NCI-H446 (cell line): Measurements from ENCODE around the gene MLANA.

ENCODE experiments used
- DNase-seq, 2 experiments: peaks; one replicate each; lab custom pipeline; 2025; lab: John Stamatoyannopoulos, UW

MLANA gene

GRCh38 chr9:5900622-5901021 lies 9.9 kb downstream of the MLANA start:
- DNase-seq: no peak

GRCh38 chr9:5902377-5902776 lies 11.7 kb downstream of the MLANA start:
- no peak for DNase-seq

GRCh38 chr9:5908918-5909317 lies 18.2 kb downstream of the MLANA start:
- DNase-seq: no peak

GRCh38 chr9:5909976-5910375 lies 19.3 kb downstream of the MLANA start:
- no peak for DNase-seq

GRCh38 chr9:5910413-5911057 lies 19.8 kb downstream of the MLANA start:
- DNase-seq: no peak

GRCh38 chr9:5915438-5915837 lies 24.7 kb downstream of the MLANA start:
- DNase-seq: no peak

- no peak for DNase-seq
Observed at GRCh38 chr9:5917273-5917672, 26.6 kb downstream of the MLANA start.

GRCh38 chr9:5917888-5918287 lies 27.2 kb downstream of the MLANA start:
- no peak for DNase-seq

- no peak for DNase-seq
Observed at GRCh38 chr9:5918460-5918859, 27.8 kb downstream of the MLANA start.

- DNase-seq: no peak
Observed at GRCh38 chr9:5920860-5921328, 30.2 kb downstream of the MLANA start.

GRCh38 chr9:5922192-5922591 lies 31.5 kb downstream of the MLANA start:
- DNase-seq: no peak

GRCh38 chr9:5931657-5932056 lies 41.0 kb downstream of the MLANA start:
- no peak for DNase-seq

- DNase-seq: no peak
Observed at GRCh38 chr9:5938449-5938848, 47.8 kb downstream of the MLANA start.

GRCh38 chr9:5939530-5939929 lies 48.8 kb downstream of the MLANA start:
- no peak for DNase-seq

GRCh38 chr9:5941214-5941613 lies 50.5 kb downstream of the MLANA start:
- no peak for DNase-seq

- no peak for DNase-seq
Observed at GRCh38 chr9:5945112-5945511, 54.4 kb downstream of the MLANA start.

GRCh38 chr9:5947912-5948311 lies 57.2 kb downstream of the MLANA start:
- DNase-seq: no peak

GRCh38 chr9:5949103-5949699 lies 58.5 kb downstream of the MLANA start:
- DNase-seq: no peak

- no peak for DNase-seq
Observed at GRCh38 chr9:5950261-5950660, 59.6 kb downstream of the MLANA start.

- DNase-seq: no peak
Observed at GRCh38 chr9:5951686-5952211, 61.1 kb downstream of the MLANA start.

- peak in 1 of 2 experiments; percentile 62 for DNase-seq
Observed at GRCh38 chr9:5953743-5954707, 63.3 kb downstream of the MLANA start.

GRCh38 chr9:5957166-5957565 lies 66.5 kb downstream of the MLANA start:
- no peak for DNase-seq

GRCh38 chr9:5958273-5958672 lies 67.6 kb downstream of the MLANA start:
- no peak for DNase-seq
